Adrenal gland (tissue), 12 donors: Measurements from ENCODE around the gene CHN2. TPM values are rescaled to one million over a fixed set of nuclear protein-coding genes. Genes with fewer than 3 reads are reported as not detected.
A peak's percentile ranks its signal among the peaks of the same experiment; 100 is the strongest.

Source experiments
- DNase-seq, 7 donors: peaks; one replicate each; pipeline ENCODE4 v3.0.0-alpha.2; 2019 to 2020
- H3K27ac ChIP-seq, 5 donors: fragments of 200-600 bp; sonication (generic) in 4 of 5; 1 replicate in 3 of 5; 2 replicates in 2 of 5; pipeline versions ENCODE4 v1.5.1 to v1.8.0; 2016 to 2020; ENCODE audit warnings: mild to moderate bottlenecking in 1 of 5
- H3K27me3 ChIP-seq: fragments of 200-600 bp; 2 replicates; pipeline ENCODE4 v1.8.0; 2021
- H3K36me3 ChIP-seq, 2 donors: fragments of 200-600 bp; replicated peaks in 1 of 2; 1 replicate in 1 of 2; 2 replicates in 1 of 2; pipeline versions ENCODE4 v1.5.1 to v1.8.0; 2018 to 2022
- H3K4me1 ChIP-seq, 2 donors: fragments of 200-600 bp; replicated peaks in 1 of 2; 1 replicate in 1 of 2; 2 replicates in 1 of 2; pipeline versions ENCODE4 v1.5.1 to v1.8.0; 2018 to 2021
- H3K4me3 ChIP-seq, 4 donors: fragments of 200-600 bp; sonication (generic) in 3 of 4; one replicate each; pipeline ENCODE4 v1.5.1; 2016 to 2018
- H3K9me3 ChIP-seq, 3 donors: fragments of 200-600 bp; sonication (generic) in 1 of 3; replicated peaks in 1 of 3; 1 replicate in 2 of 3; 2 replicates in 1 of 3; pipeline versions ENCODE4 v1.5.1 to v1.8.0; 2016 to 2021
- CTCF ChIP-seq, 6 experiments: fragments of 450-650 bp in 4 of 6; fragments of 200-600 bp in 2 of 6; sonication (generic) in 1 of 6; IDR thresholded peaks; 1 replicate in 5 of 6; 2 replicates in 1 of 6; pipeline versions ENCODE4 v1.5.1 to v1.8.0; 2016 to 2021; ENCODE audit warnings: antibody characterized with exemption in 6 of 6, mild to moderate bottlenecking in 2 of 6, moderate library complexity in 1 of 6
- POLR2A ChIP-seq, 2 donors: fragments of 450-650 bp; IDR thresholded peaks; one replicate each; pipeline ENCODE4 v1.6.1; 2017; ENCODE audit warnings: antibody characterized with exemption in 2 of 2, mild to moderate bottlenecking in 2 of 2, moderate library complexity in 1 of 2
- WGBS, 4 donors: extraction: QIAGEN DNeasy Blood & Tissue Kit in 2 of 4; methylation state at CpG; one replicate each; pipeline versions ENCODE4 v1.1.5 to v1.1.7; 2013 to 2017; 5-methylcytosine and 5-hydroxymethylcytosine counted together
- intact Hi-C, 2 donors: fragments of 100-400 bp; cut with DNase I; formaldehyde crosslinking; loops; one replicate each; pipeline versions ENCODE4 v1.14.1 to v1.15.0; 2022 to 2023
- polyA plus RNA-seq, 3 donors: library from polyadenylated mRNA; stranded (reverse); fragments of 200-250 nt in 2 of 3; fragments of 350-450 nt in 1 of 3; fragmentation: Illumina TruSeq in 1 of 3; extraction: RNeasy Lipid Tissue Mini Kit (QIAGEN cat#74804) in 1 of 3; gene quantifications; one replicate each; pipeline ENCODE4 v1.2.3, GENCODE V29; 2013 to 2014
- total RNA-seq, 9 donors: library from RNA; depleted of rRNA in 4 of 9; stranded (reverse); fragments of >200 nt in 4 of 9; fragments of 120-200 nt in 1 of 9; fragmentation: NEBNext Ultra II Directional in 1 of 9; extraction: Animal tissue kit (Norgen Biotek cat#: 25700) in 1 of 9; gene quantifications; one replicate each; pipeline versions ENCODE4 v1.1.0 to v1.2.4, GENCODE V29; 2013 to 2023
- donor health status: healthy with polysubstance abuse.
- donor health status: Bipolar disorder and iron deficiency.
- donor health status: DM: yes; HTN: yes; CAD: no.
- donor health status: DM: no; HTN: no; CAD: no.
- donor health status: DM: no; HTN: no; CAD: no.
- donor health status: DM: yes; HTN: yes; CAD: no.

Gene CHN2
- total and polyA plus RNA-seq, 12 donors, result 2.7 to 35.4 (median 11.5) TPM

DNA sequence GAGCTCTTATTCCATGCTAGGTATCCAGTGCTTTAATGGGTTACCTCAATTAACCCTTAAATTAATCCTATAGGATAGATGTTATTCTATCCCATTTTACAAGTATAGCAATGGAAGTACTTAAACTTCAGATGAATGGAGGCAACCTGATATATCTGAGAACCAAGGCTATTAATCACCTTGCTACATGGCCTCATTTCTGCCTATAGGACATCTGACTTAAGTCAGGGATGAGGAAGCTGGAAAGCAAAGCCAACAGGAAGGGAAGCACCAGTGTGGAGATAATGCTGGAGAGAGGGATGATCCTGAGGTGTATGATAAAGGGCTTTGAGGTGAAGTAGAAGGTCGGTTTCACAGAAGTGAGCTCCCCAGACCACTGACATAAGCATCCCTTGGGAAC is 132.3 kb downstream of the CHN2 start:
- H3K4me3 ChIP-seq, result no peak overlapping the region
- no peaks in the 10 kb centered on the region for H3K36me3 ChIP-seq
- no peak overlapping the region for H3K27ac ChIP-seq
- no peaks in the 10 kb centered on the region for H3K9me3 ChIP-seq
- H3K27me3 ChIP-seq, result no peaks in the 10 kb centered on the region
- 72 to 96% (median 88%) methylated on average over 1 of the region's 1 CpG for WGBS, 4 donors
- intact Hi-C loops, result loop anchor here in 1 of 2 donors (10.0 kb wide), 1 partner anchor 132 kb away; the partner anchor contains the start of gene CHN2
- DNase-seq, result no peak
- TF ChIP-seq POLR2A (IDR thresholded peaks at IDR 0.05) (no peak), CTCF (IDR thresholded peaks at IDR 0.05) (no peak)
- peaks cover 0 to 9% of the 10 kb centered on the region in 2 donors for H3K4me1 ChIP-seq

- TF ChIP-seq CTCF (IDR thresholded peaks at IDR 0.05) (no peak), POLR2A (IDR thresholded peaks at IDR 0.05) (no peak)
- Histone ChIP-seq H3K9me3 (no peaks in the 10 kb centered on the region), H3K36me3 (no peaks in the 10 kb centered on the region), H3K4me1 (peaks cover 0 to 9% of the 10 kb centered on the region in 2 donors), H3K27ac (no peak overlapping the region), H3K27me3 (no peaks in the 10 kb centered on the region), H3K4me3 (no peak overlapping the region)
- intact Hi-C loops, result loop anchor here in 1 of 2 donors (10.0 kb wide), 1 partner anchor 133 kb away; the partner anchor contains the start of gene CHN2
- 93 to 95% (median 94%) methylated on average over 8 of the region's 8 CpGs for WGBS, 4 donors
- no peak for DNase-seq
Observed at GRCh38 chr7:29327455-29327854, 132.9 kb downstream of the CHN2 start.

DNA sequence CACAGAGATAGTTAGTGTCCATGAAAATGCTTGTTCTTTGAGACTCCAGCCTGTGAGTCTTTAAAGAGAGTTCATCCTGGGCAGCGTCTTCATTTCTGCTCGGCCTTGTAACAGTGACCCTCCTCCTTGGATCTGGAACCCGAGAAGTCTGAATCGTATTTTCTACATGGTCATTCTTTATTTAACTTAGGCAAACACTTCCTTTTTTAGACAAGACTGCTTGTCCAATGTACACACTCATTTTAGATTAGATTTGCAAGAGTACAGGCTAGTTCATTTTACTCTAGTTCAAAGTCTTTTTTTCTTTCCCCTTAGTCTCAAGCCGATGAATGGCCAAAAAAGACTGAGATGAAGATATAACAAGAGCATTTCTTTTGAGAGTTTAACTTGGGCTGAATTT is 133.5 kb downstream of the CHN2 start:
- WGBS, 4 donors, result 23 to 44% (median 39%) methylated on average over 5 of the region's 5 CpGs
- no peak for TF ChIP-seq CTCF (IDR thresholded peaks at IDR 0.05)
- no peak for TF ChIP-seq POLR2A (IDR thresholded peaks at IDR 0.05)
- H3K4me1 ChIP-seq, result peaks cover 0 to 9% of the 10 kb centered on the region in 2 donors
- intact Hi-C loops, result loop anchor here in 1 of 2 donors (10.0 kb wide), 1 partner anchor 133 kb away; the partner anchor contains the start of gene CHN2
- no peak overlapping the region for H3K4me3 ChIP-seq
- H3K27me3 ChIP-seq, result no peaks in the 10 kb centered on the region
- H3K27ac ChIP-seq, result no peak overlapping the region
- H3K36me3 ChIP-seq, result no peaks in the 10 kb centered on the region
- no peaks in the 10 kb centered on the region for H3K9me3 ChIP-seq
- DNase-seq, result no peak

DNA sequence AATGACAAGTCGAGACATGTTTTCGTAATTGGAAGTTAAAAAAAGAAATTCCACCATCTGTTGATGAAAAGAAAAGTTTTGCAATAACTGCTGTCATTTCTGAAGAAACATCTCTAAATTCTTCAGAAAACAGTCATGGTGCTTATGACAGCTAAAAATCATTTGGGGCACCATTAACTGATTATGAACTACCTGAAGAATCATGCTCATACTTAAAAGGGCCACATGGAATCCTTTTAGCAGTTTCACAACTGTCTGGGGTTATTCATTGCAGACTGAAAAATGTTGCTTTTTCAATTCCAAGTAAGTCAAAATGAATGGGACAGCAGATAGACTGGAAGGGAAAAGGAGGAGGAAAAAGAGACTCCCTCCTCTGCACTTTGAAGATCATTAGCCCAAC is 134.2 kb downstream of the CHN2 start:
- no peaks in the 10 kb centered on the region for H3K9me3 ChIP-seq
- no peaks in the 10 kb centered on the region for H3K27me3 ChIP-seq
- intact Hi-C loops, result loop anchor here in 1 of 2 donors (10.0 kb wide), 1 partner anchor 134 kb away; the partner anchor contains the start of gene CHN2
- 27 to 43% (median 34%) methylated on average over 2 of the region's 2 CpGs for WGBS, 4 donors
- H3K4me3 ChIP-seq, result no peak overlapping the region
- no peaks in the 10 kb centered on the region for H3K36me3 ChIP-seq
- no peak for DNase-seq
- H3K27ac ChIP-seq, result peak overlapping the region in 2 of 5 donors; percentile 6 to 41
- TF ChIP-seq CTCF (IDR thresholded peaks at IDR 0.05) (no peak), POLR2A (IDR thresholded peaks at IDR 0.05) (no peak)
- H3K4me1 ChIP-seq, result peaks cover 0 to 9% of the 10 kb centered on the region in 2 donors
